KMS-11 (cell line): ENCODE data around the gene KRTAP19-2.
"Not testable (repeated sequence)": the region's sequence is repeated elsewhere in the genome, so short reads cannot be mapped to it uniquely, and the experiment has no call there.

Source experiments
- H2AFZ ChIP-seq: fragments of 200-600 bp; sonication (generic); 2 replicates; pipeline ENCODE4 v1.6.1; 2016; ENCODE audit warnings: antibody characterized with exemption, mixed run types, low read depth
- H3K27ac ChIP-seq: fragments of 200-600 bp; sonication (generic); 2 replicates; pipeline ENCODE4 v1.6.1; 2016; ENCODE audit warnings: mild to moderate bottlenecking, mixed run types
- H3K27me3 ChIP-seq: fragments of 200-600 bp; sonication (generic); 2 replicates; pipeline ENCODE4 v1.6.1; 2017; ENCODE audit warnings: mild to moderate bottlenecking, low read depth, mixed run types, moderate library complexity; ENCODE audit not compliant: insufficient read depth
- H3K36me3 ChIP-seq: fragments of 200-600 bp; sonication (generic); 2 replicates; pipeline ENCODE4 v1.6.1; 2017; ENCODE audit warnings: mild to moderate bottlenecking, mixed run types; ENCODE audit not compliant: insufficient read depth
- H3K4me1 ChIP-seq: fragments of 200-600 bp; sonication (generic); 2 replicates; pipeline ENCODE4 v1.6.1; 2016; ENCODE audit warnings: mild to moderate bottlenecking, low read depth, mixed run types; ENCODE audit not compliant: poor library complexity, severe bottlenecking
- H3K4me2 ChIP-seq: fragments of 200-600 bp; sonication (generic); 2 replicates; pipeline ENCODE4 v1.7.0; 2016; ENCODE audit warnings: mild to moderate bottlenecking, mixed run types
- H3K4me3 ChIP-seq: fragments of 200-600 bp; sonication (generic); IDR thresholded peaks from 2 replicates; pipeline ENCODE4 v1.6.1; 2017; ENCODE audit warnings: low read depth, low read length, mixed read lengths; ENCODE audit not compliant: insufficient read depth
- H3K79me2 ChIP-seq: fragments of 200-600 bp; sonication (generic); 2 replicates; pipeline ENCODE4 v1.6.1; 2016; ENCODE audit warnings: low read depth, mixed run types; ENCODE audit not compliant: insufficient read depth
- H3K9ac ChIP-seq: fragments of 200-600 bp; sonication (generic); 2 replicates; pipeline ENCODE4 v1.6.1; 2016; ENCODE audit warnings: mild to moderate bottlenecking, mixed run types
- H4K20me1 ChIP-seq: fragments of 200-600 bp; sonication (generic); 2 replicates; pipeline ENCODE4 v1.6.1; 2016; ENCODE audit warnings: mild to moderate bottlenecking, mixed run types; ENCODE audit not compliant: insufficient read depth
- CTCF ChIP-seq: fragments of 200-600 bp; sonication (generic); conservative IDR thresholded peaks from 2 replicates; pipeline ENCODE4 v1.6.1; 2017; ENCODE audit warnings: low read depth, mild to moderate bottlenecking, antibody characterized with exemption, low read length, moderate library complexity, mixed read lengths

KRTAP19-2 gene

GRCh38 chr21:30487336-30487735, at the start of gene KRTAP19-2:
KRTAP19-2 (minus strand) TSS chr21:30487436; CDS start chr21:30487348, 88 bp downstream.
- Histone ChIP-seq H3K4me1 (no peaks in the 10 kb centered on the region), H3K4me3 (no peak within 1 kb of the TSS), H2AFZ (no peak within 1 kb of the TSS), H3K4me2 (no peak within 1 kb of the TSS), H3K36me3 (no peaks in the 10 kb centered on the region), H3K27me3 (no peaks in the 10 kb centered on the region), H3K79me2 (no peaks in the 10 kb centered on the region), H3K9ac (no peak within 1 kb of the TSS), H4K20me1 (no peaks in the 10 kb centered on the region), H3K27ac (no peak within 1 kb of the TSS)
- no peak for TF ChIP-seq CTCF

- Histone ChIP-seq H2AFZ (no peak overlapping the region), H3K4me1 (no peaks in the 10 kb centered on the region)
Observed at GRCh38 chr21:30518876-30519275, 31.6 kb upstream of the KRTAP19-2 start.

GRCh38 chr21:30515681-30516080, 28.4 kb upstream of the KRTAP19-2 start:
- H3K4me1 ChIP-seq, result no peaks in the 10 kb centered on the region
- no peaks in the 10 kb centered on the region for H3K27me3 ChIP-seq
- H3K9ac ChIP-seq, result no peak overlapping the region
- no peaks in the 10 kb centered on the region for H3K79me2 ChIP-seq
- H2AFZ ChIP-seq, result no peak overlapping the region
- no peak for TF ChIP-seq CTCF
- no peak overlapping the region for H3K4me2 ChIP-seq
- no peak overlapping the region for H3K4me3 ChIP-seq
- no peaks in the 10 kb centered on the region for H3K36me3 ChIP-seq
- no peak overlapping the region for H3K27ac ChIP-seq
- H4K20me1 ChIP-seq, result no peaks in the 10 kb centered on the region

More at GRCh38 chr21:30518876-30519275, 31.6 kb upstream of the KRTAP19-2 start:
- no peaks in the 10 kb centered on the region for H3K27me3 ChIP-seq
- H3K36me3 ChIP-seq, result no peaks in the 10 kb centered on the region
- TF ChIP-seq CTCF, result no peak
- H3K27ac ChIP-seq, result no peak overlapping the region
- no peaks in the 10 kb centered on the region for H4K20me1 ChIP-seq
- no peak overlapping the region for H3K4me3 ChIP-seq
- H3K9ac ChIP-seq, result no peak overlapping the region
- no peaks in the 10 kb centered on the region for H3K79me2 ChIP-seq
- H3K4me2 ChIP-seq, result no peak overlapping the region

GRCh38 chr21:30505621-30506205, 18.5 kb upstream of the KRTAP19-2 start:
- not testable (repeated sequence) for H3K79me2 ChIP-seq, H3K9ac ChIP-seq

More at GRCh38 chr21:30505621-30506205, 18.5 kb upstream of the KRTAP19-2 start:
- not testable (repeated sequence) for H3K27ac ChIP-seq, H3K36me3 ChIP-seq, H4K20me1 ChIP-seq, H3K27me3 ChIP-seq, H2AFZ ChIP-seq, H3K4me3 ChIP-seq, H3K4me1 ChIP-seq, H3K4me2 ChIP-seq
- peak; percentile 57 for TF ChIP-seq CTCF
